PFSK-1 (cell line): Measurements from ENCODE around the gene MOV10L1.

ENCODE experiments used
- FOXP2 ChIP-seq: optimal IDR thresholded peaks from 2 replicates; pipeline ENCODE3; 2011; ENCODE audit warnings: borderline replicate concordance, control low read depth, inconsistent platforms; ENCODE audit not compliant: insufficient read depth; ENCODE audit errors: extremely low read length, extremely low read depth
- POLR2AphosphoS5 ChIP-seq: IDR thresholded peaks from 2 replicates; pipeline ENCODE4 v1.6.1; 2012; ENCODE audit warnings: low read depth, mild to moderate bottlenecking, control low read depth, low read length, moderate library complexity
- REST ChIP-seq, 2 experiments: IDR thresholded peaks; 2 replicates each; pipeline versions ENCODE4 v1.6.1 to v1.8.0; 2011 to 2012; ENCODE audit warnings: low read depth in 2 of 2, low read length in 2 of 2, control low read depth in 1 of 2, inconsistent platforms in 1 of 2, mild to moderate bottlenecking in 1 of 2, moderate library complexity in 1 of 2; ENCODE audit not compliant: insufficient read depth in 1 of 2
- SIN3A ChIP-seq: IDR thresholded peaks from 2 replicates; pipeline ENCODE4 v1.6.1; 2012; ENCODE audit warnings: mild to moderate bottlenecking, low read length, moderate library complexity, borderline replicate concordance; ENCODE audit not compliant: insufficient read depth
- TAF1 ChIP-seq: IDR thresholded peaks from 2 replicates; pipeline ENCODE4 v1.6.1; 2012; ENCODE audit warnings: low read length, control low read depth, borderline replicate concordance; ENCODE audit not compliant: insufficient read depth

Gene MOV10L1

DNA sequence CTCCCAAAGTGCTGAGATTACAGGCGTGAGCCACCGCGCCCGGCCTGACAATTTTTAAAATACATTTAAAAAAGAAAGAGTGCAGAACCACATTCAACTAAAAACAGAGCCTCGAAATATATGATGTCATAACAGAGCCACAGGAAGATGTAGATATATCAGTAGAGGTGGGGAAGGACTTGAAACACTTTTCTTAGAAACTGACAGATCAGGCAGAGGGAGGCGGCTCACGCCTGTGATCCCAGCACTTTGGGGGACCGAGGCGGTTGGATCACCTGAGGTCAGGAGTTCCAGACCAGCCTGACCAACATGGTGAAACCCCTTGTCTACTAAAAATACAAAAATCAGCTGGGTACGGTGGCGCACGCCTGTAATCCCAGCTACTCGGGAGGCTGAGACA lies 11.6 kb upstream of the MOV10L1 start:
- TF ChIP-seq FOXP2: no peak
- no peak for TF ChIP-seq TAF1
- no peak for TF ChIP-seq POLR2AphosphoS5
- TF ChIP-seq SIN3A: no peak
- TF ChIP-seq REST (IDR thresholded peaks at IDR 0.05; ENCODE audit: insufficient read depth in 1 of 2, low read depth in 2 of 2, low read length in 2 of 2): no peak

- no peak for TF ChIP-seq FOXP2
- TF ChIP-seq SIN3A: no peak
- TF ChIP-seq POLR2AphosphoS5: no peak
- no peak for TF ChIP-seq TAF1
- no peak for TF ChIP-seq REST (IDR thresholded peaks at IDR 0.05; ENCODE audit: insufficient read depth in 1 of 2, low read depth in 2 of 2, low read length in 2 of 2)
Measured at GRCh38 chr22:50078761-50079160, 11.0 kb upstream of the MOV10L1 start.

DNA sequence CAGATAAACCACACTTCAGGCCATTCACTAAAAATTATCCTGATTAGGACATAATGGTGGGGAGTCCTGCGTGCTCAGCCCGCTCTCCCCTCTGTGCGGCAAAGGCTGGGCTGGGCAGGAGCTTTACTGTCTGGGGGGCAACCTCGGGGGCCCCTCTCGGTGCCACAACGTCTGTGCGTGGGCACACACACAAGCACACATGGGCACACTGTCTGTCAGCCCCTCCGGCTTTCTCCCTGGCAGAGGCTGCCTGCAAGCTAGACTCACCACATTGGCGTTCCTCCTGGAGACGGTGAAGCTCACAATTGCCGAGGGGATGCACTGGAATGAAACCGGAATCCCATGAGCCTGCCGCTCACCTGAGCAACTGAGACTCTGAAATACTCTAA lies 9.7 kb upstream of the MOV10L1 start:
- TF ChIP-seq FOXP2 (no peak), POLR2AphosphoS5 (no peak), TAF1 (no peak), REST (IDR thresholded peaks at IDR 0.05; ENCODE audit: insufficient read depth in 1 of 2, low read depth in 2 of 2, low read length in 2 of 2) (no peak), SIN3A (no peak)

GRCh38 chr22:50081426-50082196 lies 8.2 kb upstream of the MOV10L1 start:
- TF ChIP-seq FOXP2: no peak
- TF ChIP-seq POLR2AphosphoS5: no peak
- TF ChIP-seq TAF1: no peak
- no peak for TF ChIP-seq SIN3A

- TF ChIP-seq FOXP2 (no peak), SIN3A (no peak), TAF1 (no peak), POLR2AphosphoS5 (no peak), REST (IDR thresholded peaks at IDR 0.05; ENCODE audit: insufficient read depth in 1 of 2, low read depth in 2 of 2, low read length in 2 of 2) (no peak)
Measured at GRCh38 chr22:50082197-50082715, 7.5 kb upstream of the MOV10L1 start.
